Astrocyte (in vitro differentiated cells and primary cell): ENCODE measurements around the gene FAM110C. TPM values are rescaled to one million over a fixed set of nuclear protein-coding genes. Genes with fewer than 3 reads are reported as not detected.
A peak's percentile ranks its signal among the peaks of the same experiment; 100 is the strongest.

Experiments
- DNase-seq: peaks from one replicate; pipeline ENCODE4 v3.0.0-alpha.2; 2010; ENCODE audit warnings: low read depth
- FAIRE-seq: peaks from 2 replicates; lab custom pipeline; 2011; peaks lifted over from hg19 to GRCh38; lab: Jason Lieb, UNC
- H2AFZ ChIP-seq: 2 replicates; pipeline ENCODE4 v1.6.0; 2012; ENCODE audit warnings: low read depth, low read length, inconsistent platforms
- H3K27ac ChIP-seq: 2 replicates; pipeline ENCODE4 v1.5.1; 2011; ENCODE audit warnings: low read depth, low read length, inconsistent platforms
- H3K27me3 ChIP-seq: 2 replicates; pipeline ENCODE4 v1.6.0; 2011; ENCODE audit warnings: low read length, inconsistent platforms; ENCODE audit not compliant: insufficient read depth
- H3K36me3 ChIP-seq: 2 replicates; pipeline ENCODE4 v1.5.1; 2011; ENCODE audit warnings: low read length, inconsistent platforms; ENCODE audit not compliant: insufficient read depth
- H3K4me1 ChIP-seq: 2 replicates; pipeline ENCODE4 v1.5.1; 2011; ENCODE audit warnings: low read length, inconsistent platforms; ENCODE audit not compliant: insufficient read depth
- H3K4me2 ChIP-seq: 2 replicates; pipeline ENCODE4 v1.6.0; 2012; ENCODE audit warnings: low read length, inconsistent platforms
- H3K4me3 ChIP-seq: 2 replicates; pipeline ENCODE4 v1.5.1; 2011; ENCODE audit warnings: low read depth, mild to moderate bottlenecking, low read length, inconsistent platforms; ENCODE audit not compliant: insufficient read depth
- H3K79me2 ChIP-seq: 2 replicates; pipeline ENCODE4 v1.6.0; 2012; ENCODE audit warnings: mild to moderate bottlenecking, low read length, inconsistent platforms; ENCODE audit not compliant: insufficient read depth
- H3K9ac ChIP-seq: 2 replicates; pipeline ENCODE4 v1.6.0; 2012; ENCODE audit warnings: mild to moderate bottlenecking, low read length, inconsistent platforms
- H3K9me3 ChIP-seq: 2 replicates; pipeline ENCODE4 v1.5.1; 2012; ENCODE audit warnings: low read depth, mild to moderate bottlenecking, low read length, inconsistent platforms; ENCODE audit not compliant: insufficient read depth
- H4K20me1 ChIP-seq: 2 replicates; pipeline ENCODE4 v1.6.0; 2012; ENCODE audit warnings: low read length, inconsistent platforms; ENCODE audit not compliant: insufficient read depth
- H3K27ac Mint-ChIP-seq: one replicate; pipeline ENCODE4 v1.8.0; 2021; ENCODE audit warnings: mild to moderate bottlenecking, mixed read lengths; ENCODE audit not compliant: unreplicated experiment
- H3K27me3 Mint-ChIP-seq: one replicate; pipeline ENCODE4 v1.8.0; 2021; ENCODE audit warnings: low read depth, mixed read lengths; ENCODE audit not compliant: unreplicated experiment
- H3K36me3 Mint-ChIP-seq: one replicate; pipeline ENCODE4 v1.8.0; 2021; ENCODE audit warnings: low read depth, mixed read lengths; ENCODE audit not compliant: unreplicated experiment
- H3K4me1 Mint-ChIP-seq: one replicate; pipeline ENCODE4 v1.8.0; 2021; ENCODE audit warnings: low read depth, mixed read lengths; ENCODE audit not compliant: unreplicated experiment
- H3K4me3 Mint-ChIP-seq: one replicate; pipeline ENCODE4 v1.8.0; 2021; ENCODE audit warnings: mild to moderate bottlenecking, moderate library complexity, mixed read lengths; ENCODE audit not compliant: unreplicated experiment
- H3K9me3 Mint-ChIP-seq: one replicate; pipeline ENCODE4 v1.8.0; 2021; ENCODE audit warnings: mild to moderate bottlenecking, mixed read lengths; ENCODE audit not compliant: unreplicated experiment
- EZH2 ChIP-seq: IDR thresholded peaks from 2 replicates; pipeline ENCODE4 v1.6.1; 2012; ENCODE audit warnings: mild to moderate bottlenecking, low read length, inconsistent platforms; ENCODE audit not compliant: insufficient read depth
- total RNA-seq: library from RNA; stranded (reverse); gene quantifications from 2 replicates; pipeline ENCODE4 v1.2.1, GENCODE V29; 2021
- TF ChIP-seq, protein P1 (sequence below): IDR thresholded peaks from 2 replicates; pipeline ENCODE4 v1.5.1; 2011; ENCODE audit warnings: low read depth, mild to moderate bottlenecking, inconsistent platforms, low read length, moderate library complexity; ENCODE audit not compliant: insufficient read depth

FAM110C gene
- total RNA-seq, 1 donor from 2014 or later = 1.4 TPM

DNA sequence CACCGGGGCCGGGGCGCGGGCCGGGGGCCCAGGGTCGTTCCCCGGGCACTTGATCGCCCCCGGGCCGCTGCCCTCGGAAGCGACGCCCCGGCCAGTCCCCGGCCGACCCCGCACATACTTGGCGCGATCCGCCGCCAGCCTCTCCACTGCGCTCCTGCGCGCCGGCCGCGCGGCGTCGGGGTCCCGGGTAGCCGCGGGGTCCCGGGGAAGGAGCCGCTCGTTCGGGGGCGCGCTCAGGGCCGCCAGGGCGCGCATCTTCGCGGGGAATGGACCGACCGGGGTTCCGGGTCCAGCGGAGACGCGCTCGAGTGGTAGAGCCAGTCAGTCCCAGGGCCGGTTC, 204 bp downstream of the FAM110C start:
- DNase-seq (no peak), FAIRE-seq (no peak)
- H2AFZ ChIP-seq = no peak overlapping the region
- H3K4me3 ChIP-seq = no peak overlapping the region
- H3K36me3 Mint-ChIP-seq = no peaks in the 10 kb centered on the region
- peaks cover 37% of the 10 kb centered on the region for H3K27me3 Mint-ChIP-seq
- H3K9ac ChIP-seq = no peak overlapping the region
- no peaks in the 10 kb centered on the region for H4K20me1 ChIP-seq
- H3K4me2 ChIP-seq = peak overlapping the region; percentile 33
- H3K4me1 ChIP-seq = no peaks in the 10 kb centered on the region
- no peaks in the 10 kb centered on the region for H3K9me3 ChIP-seq
- H3K4me3 Mint-ChIP-seq = no peak overlapping the region
- peaks cover 15% of the 10 kb centered on the region for H3K27me3 ChIP-seq
- TF ChIP-seq, protein P1, sequence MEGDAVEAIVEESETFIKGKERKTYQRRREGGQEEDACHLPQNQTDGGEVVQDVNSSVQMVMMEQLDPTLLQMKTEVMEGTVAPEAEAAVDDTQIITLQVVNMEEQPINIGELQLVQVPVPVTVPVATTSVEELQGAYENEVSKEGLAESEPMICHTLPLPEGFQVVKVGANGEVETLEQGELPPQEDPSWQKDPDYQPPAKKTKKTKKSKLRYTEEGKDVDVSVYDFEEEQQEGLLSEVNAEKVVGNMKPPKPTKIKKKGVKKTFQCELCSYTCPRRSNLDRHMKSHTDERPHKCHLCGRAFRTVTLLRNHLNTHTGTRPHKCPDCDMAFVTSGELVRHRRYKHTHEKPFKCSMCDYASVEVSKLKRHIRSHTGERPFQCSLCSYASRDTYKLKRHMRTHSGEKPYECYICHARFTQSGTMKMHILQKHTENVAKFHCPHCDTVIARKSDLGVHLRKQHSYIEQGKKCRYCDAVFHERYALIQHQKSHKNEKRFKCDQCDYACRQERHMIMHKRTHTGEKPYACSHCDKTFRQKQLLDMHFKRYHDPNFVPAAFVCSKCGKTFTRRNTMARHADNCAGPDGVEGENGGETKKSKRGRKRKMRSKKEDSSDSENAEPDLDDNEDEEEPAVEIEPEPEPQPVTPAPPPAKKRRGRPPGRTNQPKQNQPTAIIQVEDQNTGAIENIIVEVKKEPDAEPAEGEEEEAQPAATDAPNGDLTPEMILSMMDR = no peak
- TF ChIP-seq EZH2 = peak; percentile 47
- H3K36me3 ChIP-seq = no peaks in the 10 kb centered on the region
- no peak overlapping the region for H3K27ac Mint-ChIP-seq
- H3K9me3 Mint-ChIP-seq = no peaks in the 10 kb centered on the region
- H3K27ac ChIP-seq = no peak overlapping the region
- no peaks in the 10 kb centered on the region for H3K4me1 Mint-ChIP-seq
- no peaks in the 10 kb centered on the region for H3K79me2 ChIP-seq

DNA sequence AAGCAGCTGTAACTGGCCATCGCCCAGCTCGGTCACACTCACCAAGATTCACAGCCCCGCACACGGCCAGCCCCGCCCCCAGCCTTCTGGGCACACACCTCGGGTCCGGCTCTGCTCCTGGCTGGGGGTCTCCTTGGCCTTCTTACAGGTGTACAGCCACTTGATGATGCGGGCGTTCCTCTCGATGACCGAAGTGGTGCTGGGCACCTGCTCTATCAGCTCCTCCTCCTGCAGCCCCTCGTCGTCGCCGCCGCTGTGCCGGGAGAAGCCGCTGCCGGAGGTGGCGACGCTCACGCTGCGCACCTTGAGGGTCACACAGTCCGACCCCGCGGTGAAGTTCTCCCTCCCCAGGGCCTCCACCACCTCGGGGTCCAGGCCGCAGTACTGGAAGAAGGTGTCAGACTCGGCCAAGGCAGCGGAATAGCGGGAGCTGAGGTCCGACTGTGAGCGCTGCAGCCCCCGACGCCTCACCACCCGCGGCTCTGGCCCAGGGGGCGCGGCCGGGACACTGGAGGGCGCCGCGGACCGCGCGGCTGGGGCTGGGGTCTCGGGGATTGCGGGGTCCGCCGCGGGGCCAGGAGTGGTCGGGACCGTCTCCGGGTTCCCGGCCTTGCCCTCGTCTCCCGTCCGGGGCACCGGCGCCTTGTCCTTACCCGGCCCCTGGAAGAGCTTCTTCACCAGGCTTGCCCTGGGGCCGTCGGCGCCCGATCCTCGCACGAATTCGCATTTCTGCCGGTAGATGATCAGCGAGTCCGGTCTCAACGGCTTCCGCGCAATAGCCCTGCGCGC, 769 bp downstream of the FAM110C start:
- DNase-seq = no peak
- Histone ChIP-seq H3K4me1 (no peaks in the 10 kb centered on the region), H3K9ac (no peak overlapping the region), H3K27me3 (peaks cover 15% of the 10 kb centered on the region), H3K9me3 (no peaks in the 10 kb centered on the region), H4K20me1 (no peaks in the 10 kb centered on the region), H3K4me2 (peak overlapping the region; percentile 33), H3K36me3 (no peaks in the 10 kb centered on the region), H3K4me3 (no peak overlapping the region), H3K79me2 (no peaks in the 10 kb centered on the region), H3K27ac (no peak overlapping the region), H2AFZ (no peak overlapping the region)
- Mint-ChIP-seq H3K4me1 (no peaks in the 10 kb centered on the region), H3K36me3 (no peaks in the 10 kb centered on the region), H3K9me3 (no peaks in the 10 kb centered on the region), H3K4me3 (peak overlapping the region; percentile 79), H3K27me3 (peaks cover 37% of the 10 kb centered on the region), H3K27ac (no peak overlapping the region)
- TF ChIP-seq, protein P1 = no peak
- TF ChIP-seq EZH2 = peak; percentile 51
- FAIRE-seq = no peak

DNA sequence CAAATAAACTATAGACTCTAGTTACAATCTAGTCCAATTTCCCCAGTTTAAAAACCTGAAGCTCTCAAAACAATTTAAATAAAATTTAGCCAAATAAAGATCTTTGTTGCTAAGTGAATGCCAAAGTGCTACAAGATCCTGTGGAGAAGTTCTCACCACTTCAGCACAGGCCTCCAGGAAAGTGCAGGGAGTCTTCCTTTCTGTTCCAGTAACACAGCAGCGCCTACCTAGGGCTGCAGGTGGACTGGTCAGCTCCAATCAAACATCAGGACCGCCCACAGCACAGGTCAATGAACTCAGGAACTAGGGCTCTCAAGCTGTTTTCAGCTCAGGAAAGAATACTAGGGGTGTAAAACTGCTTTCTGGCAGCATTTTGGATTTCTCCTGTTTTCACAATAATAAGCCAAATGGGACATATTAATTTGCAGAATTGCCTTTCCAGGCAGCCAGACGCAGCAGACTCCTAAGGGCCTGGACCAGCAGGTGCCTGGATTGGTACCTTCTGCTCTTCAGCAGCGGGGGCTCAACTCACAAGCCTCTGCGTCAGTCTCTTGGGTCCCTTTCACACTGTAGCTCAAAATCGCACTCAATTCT, 1.5 kb downstream of the FAM110C start:
- H3K27ac Mint-ChIP-seq = no peak overlapping the region
- H3K9me3 ChIP-seq = no peaks in the 10 kb centered on the region

More for the DNA sequence above, 1.5 kb downstream of the FAM110C start:
- H3K4me1 Mint-ChIP-seq = no peaks in the 10 kb centered on the region
- H3K36me3 Mint-ChIP-seq = no peaks in the 10 kb centered on the region
- TF ChIP-seq EZH2 = no peak
- TF ChIP-seq, protein P1 = no peak
- Histone ChIP-seq H3K4me3 (no peak overlapping the region), H2AFZ (no peak overlapping the region), H3K4me2 (no peak overlapping the region), H3K27ac (no peak overlapping the region), H3K36me3 (no peaks in the 10 kb centered on the region), H3K4me1 (no peaks in the 10 kb centered on the region), H3K9ac (no peak overlapping the region), H3K79me2 (no peaks in the 10 kb centered on the region), H3K27me3 (peaks cover 15% of the 10 kb centered on the region), H4K20me1 (no peaks in the 10 kb centered on the region)
- no peaks in the 10 kb centered on the region for H3K9me3 Mint-ChIP-seq
- FAIRE-seq (no peak), DNase-seq (no peak)
- H3K4me3 Mint-ChIP-seq = peak overlapping the region; percentile 79
- peaks cover 37% of the 10 kb centered on the region for H3K27me3 Mint-ChIP-seq
